ENCODE data around the gene SLC16A2. TPM values are rescaled to one million over a fixed set of nuclear protein-coding genes. Genes with fewer than 3 reads are reported as not detected.
A peak's percentile ranks its signal among the peaks of the same experiment; 100 is the strongest.

Gene SLC16A2
- total RNA-seq, 2 experiments from 2014 or later, result 0.19 to 0.30 TPM

DNA sequence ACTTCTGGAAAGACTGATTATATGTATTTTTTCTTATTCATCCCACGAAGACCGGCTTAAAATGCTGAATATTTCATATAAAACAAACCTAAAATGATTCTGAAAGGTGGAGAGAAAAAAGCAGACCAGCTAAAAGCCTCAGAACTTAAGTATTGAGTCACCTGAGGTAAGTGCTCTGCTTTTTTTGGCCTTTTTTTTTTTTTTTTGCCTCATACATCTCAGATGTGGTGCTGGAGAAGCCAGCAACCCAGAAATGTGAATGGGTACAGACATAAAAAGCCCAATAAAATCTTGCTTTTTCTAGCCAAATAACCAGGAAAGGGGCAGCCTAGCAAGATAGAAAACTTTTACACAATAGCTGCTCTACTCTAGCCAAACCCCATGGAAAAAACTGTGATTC, 136.1 kb downstream of the SLC16A2 start:
- Mint-ChIP-seq H3K9me3 (no peaks in the 10 kb centered on the region), H3K36me3 (ENCODE audit: low read depth) (no peaks in the 10 kb centered on the region), H3K4me3 (no peak overlapping the region), H3K4me1 (ENCODE audit: low read depth) (no peaks in the 10 kb centered on the region), H3K27ac (no peak overlapping the region), H3K27me3 (ENCODE audit: low read depth) (no peaks in the 10 kb centered on the region)
- intact Hi-C loops (cut with micrococcal nuclease), result loop anchor here (10.0 kb wide), 1 partner anchor 423 kb away; no protein-coding TSS in a partner anchor
- no peak for DNase-seq
- CTCF ChIA-PET, result no interaction called here

GRCh38 chrX:74578137-74578536, 156.8 kb downstream of the SLC16A2 start:
- H3K27me3 Mint-ChIP-seq (ENCODE audit: low read depth), result no peaks in the 10 kb centered on the region
- peak; percentile 24 for DNase-seq
- H3K4me3 Mint-ChIP-seq, result no peak overlapping the region
- H3K27ac Mint-ChIP-seq, result peak overlapping the region; percentile 24
- peaks cover 10% of the 10 kb centered on the region for H3K4me1 Mint-ChIP-seq (ENCODE audit: low read depth)
- CTCF ChIA-PET, result no interaction called here
- H3K9me3 Mint-ChIP-seq, result no peaks in the 10 kb centered on the region
- H3K36me3 Mint-ChIP-seq (ENCODE audit: low read depth), result peaks cover 5% of the 10 kb centered on the region
- intact Hi-C loops (cut with micrococcal nuclease), result loop anchor here (1.0 kb wide), 1 partner anchor 36 kb away; the partner anchor contains the start of gene RLIM

GRCh38 chrX:74579597-74580198, 158.4 kb downstream of the SLC16A2 start:
- intact Hi-C loops (cut with micrococcal nuclease), result no loop called here
- H3K4me1 Mint-ChIP-seq (ENCODE audit: low read depth), result peaks cover 10% of the 10 kb centered on the region
- DNase-seq, result no peak
- no peak overlapping the region for H3K4me3 Mint-ChIP-seq
- CTCF ChIA-PET, result no interaction called here
- H3K36me3 Mint-ChIP-seq (ENCODE audit: low read depth), result peaks cover 7% of the 10 kb centered on the region
- H3K27me3 Mint-ChIP-seq (ENCODE audit: low read depth), result no peaks in the 10 kb centered on the region
- no peaks in the 10 kb centered on the region for H3K9me3 Mint-ChIP-seq
- no peak overlapping the region for H3K27ac Mint-ChIP-seq

Other genes with a start within 250 kb of the SLC16A2 start
- not detected for gene ZCCHC13, start 117.3 kb upstream of the SLC16A2 start, total RNA-seq
- 10 to 100 TPM; 41.8 to 43.5 TPM for gene RLIM, start 193.1 kb downstream of the SLC16A2 start, total RNA-seq